Fibroblast of villous mesenchyme (primary cell): ENCODE results near the gene NUDT6. TPM values are rescaled to one million over a fixed set of nuclear protein-coding genes. Genes with fewer than 3 reads are reported as not detected.
A peak's percentile ranks its signal among the peaks of the same experiment; 100 is the strongest.
"Not testable (repeated sequence)": the region's sequence is repeated elsewhere in the genome, so short reads cannot be mapped to it uniquely, and the experiment has no call there.

Source experiments
- DNase-seq: peaks from one replicate; pipeline ENCODE4 v3.0.0-alpha.2; 2010; ENCODE audit warnings: low read depth
- H3K4me3 ChIP-seq: 2 replicates; pipeline ENCODE4 v1.5.1; 2011; ENCODE audit warnings: low read depth, mild to moderate bottlenecking, low read length
- CTCF ChIP-seq: IDR thresholded peaks from 2 replicates; pipeline ENCODE4 v1.5.1; 2012; ENCODE audit warnings: low read depth, mild to moderate bottlenecking, low read length; ENCODE audit not compliant: insufficient read depth
- total RNA-seq: library from RNA; depleted of rRNA; stranded (reverse); fragments of >200 nt; gene quantifications from 2 replicates; pipeline ENCODE4 v1.2.3, GENCODE V29; 2012

Gene NUDT6
- total RNA-seq, 1 donor, result 3.9 TPM

- peak overlapping the region; percentile 17 for H3K4me3 ChIP-seq
- no peak for DNase-seq
- no peak for TF ChIP-seq CTCF
These were observed 67.7 kb downstream of the NUDT6 start for GRCh38 chr4:122854447-122855352.

GRCh38 chr4:122851568-122851967 is 70.8 kb downstream of the NUDT6 start:
- TF ChIP-seq CTCF, result no peak
- H3K4me3 ChIP-seq, result no peak overlapping the region
- no peak for DNase-seq

GRCh38 chr4:122849789-122850188 is 72.6 kb downstream of the NUDT6 start:
- DNase-seq, result not testable (repeated sequence)

GRCh38 chr4:122847931-122848330 is 74.5 kb downstream of the NUDT6 start:
- no peak overlapping the region for H3K4me3 ChIP-seq
- no peak for TF ChIP-seq CTCF
- DNase-seq, result no peak

More at GRCh38 chr4:122849789-122850188, 72.6 kb downstream of the NUDT6 start:
- H3K4me3 ChIP-seq, result not testable (repeated sequence)

- H3K4me3 ChIP-seq, result no peak overlapping the region
- TF ChIP-seq CTCF, result no peak
- no peak for DNase-seq
These were observed 76.6 kb downstream of the NUDT6 start for GRCh38 chr4:122845760-122846159.

GRCh38 chr4:122845066-122845465 is 77.3 kb downstream of the NUDT6 start:
- no peak overlapping the region for H3K4me3 ChIP-seq
- no peak for DNase-seq
- TF ChIP-seq CTCF, result no peak

- DNase-seq, H3K4me3 ChIP-seq: not testable (repeated sequence)
These were observed 78.0 kb downstream of the NUDT6 start for GRCh38 chr4:122844391-122844790.

- peak; percentile 88 for DNase-seq
These were observed 79.3 kb downstream of the NUDT6 start for GRCh38 chr4:122842984-122843531.

More at GRCh38 chr4:122842984-122843531, 79.3 kb downstream of the NUDT6 start:
- TF ChIP-seq CTCF, result no peak
- no peak overlapping the region for H3K4me3 ChIP-seq
